K562 (cell line): Measurements from ENCODE around the gene TRIM24. TPM values are rescaled to one million over a fixed set of nuclear protein-coding genes. Genes with fewer than 3 reads are reported as not detected.
A peak's percentile ranks its signal among the peaks of the same experiment; 100 is the strongest.

Source experiments
- CHD4 ChIP-seq: fragments of 200-600 bp; sonication (generic); IDR thresholded peaks from 3 replicates; pipeline ENCODE4 v1.6.1; 2012; ENCODE audit warnings: low read depth, mild to moderate bottlenecking, mixed read lengths, low read length, inconsistent platforms; ENCODE audit not compliant: insufficient read depth, insufficient replicate concordance, poor library complexity, severe bottlenecking
- ID3 ChIP-seq, 2 experiments: fragments of 250-450 bp in 1 of 2; fragments of 450-650 bp in 1 of 2; sonication (Bioruptor Pico) in 1 of 2; IDR thresholded peaks; 2 replicates each; pipeline versions ENCODE4 v1.6.1 to v1.8.0; 2016 to 2021; ENCODE audit warnings: mild to moderate bottlenecking in 2 of 2, moderate library complexity in 2 of 2, missing compliant biosample characterization in 1 of 2, missing genetic modification characterization in 1 of 2
- MXI1 ChIP-seq: IDR thresholded peaks from 2 replicates; pipeline ENCODE4 v1.6.1; 2011; ENCODE audit warnings: low read depth, mild to moderate bottlenecking, improper control_type of control experiment, low read length
- NONO ChIP-seq, 2 experiments: fragments of 200-400 bp in 1 of 2; fragments of 450-650 bp in 1 of 2; formaldehyde crosslinking in 1 of 2; IDR thresholded peaks; 2 replicates each; pipeline ENCODE4 v1.6.1; 2017; ENCODE audit warnings: low read depth in 2 of 2, mild to moderate bottlenecking in 2 of 2, moderate library complexity in 2 of 2, low read length in 1 of 2
- PBX2 ChIP-seq, 2 experiments: IDR thresholded peaks in 1 of 2; conservative IDR thresholded peaks in 1 of 2; 2 replicates each; pipeline ENCODE4 v1.6.1; 2016; ENCODE audit warnings: low read depth in 2 of 2, mild to moderate bottlenecking in 1 of 2, missing compliant biosample characterization in 1 of 2, missing genetic modification characterization in 1 of 2, moderate library complexity in 1 of 2
- PML ChIP-seq: IDR thresholded peaks from 2 replicates; pipeline ENCODE4 v1.6.1; 2012; ENCODE audit warnings: low read length, inconsistent platforms
- RREB1 ChIP-seq: fragments of 250-450 bp; sonication (Bioruptor Pico); IDR thresholded peaks from 2 replicates; pipeline ENCODE4 v1.4.0; 2020
- ZBTB9 ChIP-seq: fragments of 450-650 bp; formaldehyde crosslinking; IDR thresholded peaks from 2 replicates; pipeline ENCODE4 v1.4.0; 2020; ENCODE audit warnings: mild to moderate bottlenecking, moderate library complexity
- ZNF699 ChIP-seq: fragments of 250-450 bp; sonication (Bioruptor Pico); IDR thresholded peaks from 2 replicates; pipeline ENCODE4 v1.8.0; 2021; ENCODE audit warnings: mild to moderate bottlenecking, moderate library complexity; ENCODE audit not compliant: insufficient replicate concordance
- ZNF785 ChIP-seq: fragments of 250-450 bp; sonication (Bioruptor Pico); IDR thresholded peaks from 2 replicates; pipeline ENCODE4 v1.4.0; 2020; ENCODE audit warnings: mild to moderate bottlenecking
- polyA plus RNA-seq, 8 experiments: library from polyadenylated mRNA; depleted of rRNA in 4 of 8; stranded (reverse) in 5 of 8; unstranded in 3 of 8; fragments of >200 nt; fragmentation: Nextera tagmentation in 2 of 8; fragmentation: Illumina TruSeq in 1 of 8; extraction: Ambion mirVana in 2 of 8; extraction: Trizol in 1 of 8; gene quantifications; 2 replicates each; pipeline versions ENCODE4 v1.2.1 to v1.2.3, GENCODE V29; 2011 to 2014; ENCODE audit warnings: inconsistent platforms in 1 of 8, missing spikeins in 1 of 8
- total RNA-seq, 7 experiments: library from RNA; depleted of rRNA in 6 of 7; stranded (reverse); fragments of >200 nt in 6 of 7; fragmentation: Illumina TruSeq in 2 of 7; extraction: Trizol in 2 of 7; gene quantifications; 2 replicates each; pipeline versions ENCODE4 v1.2.1 to v1.2.3, GENCODE V29; 2011 to 2021; ENCODE audit warnings: low replicate concordance in 1 of 7

The TRIM24 gene
- total and polyA plus RNA-seq, 9 of the 15 experiments (the other 6 are each of a cell fraction or from before 2014, with no cell fraction given), result 13.4 to 74.0 (median 41.7) TPM

GRCh38 chr7:138460649-138461607 lies 869 bp downstream of the TRIM24 start (continued):
- TF ChIP-seq RREB1 (CRISPR knock-in tag) (peak; percentile 52; the same call in 1 of the 2 replicates), NONO (IDR thresholded peaks at IDR 0.05; ENCODE audit: low read depth in 2 of 2, low read length in 1 of 2) (peak in 1 of 2 experiments; percentile 66; a peak in 2 of 4 replicates), PML (peak; percentile 41; the same call in 1 of the 2 replicates), MXI1 (no peak), ZNF785 (CRISPR knock-in tag) (no peak), PBX2 (CRISPR knock-in tag; IDR thresholded peaks at IDR 0.05; ENCODE audit: low read depth) (no peak), PBX2 (tag; conservative IDR thresholded peaks at IDR 0.05; ENCODE audit: low read depth) (peak; percentile 93), ID3 (CRISPR knock-in tag; IDR thresholded peaks at IDR 0.05) (no peak), ID3 (tag; IDR thresholded peaks at IDR 0.05) (peak; percentile 85; the same call in 1 of the 2 replicates), ZNF699 (CRISPR knock-in tag) (no peak), ZBTB9 (CRISPR knock-in tag) (peak; percentile 74), CHD4 (peak; percentile 58)
